NCI-H2227 (cell line): ENCODE measurements around the gene PHOSPHO2.

Experiments
- DNase-seq: peaks from one replicate; lab custom pipeline; 2025; ENCODE audit not compliant: unreplicated experiment; lab: John Stamatoyannopoulos, UW

Gene PHOSPHO2

GRCh38 chr2:169694113-169694893 is at the start of gene PHOSPHO2, which contains the start of gene CFAP210:
TSS of gene PHOSPHO2 (plus strand) at chr2:169694469. CDS start at chr2:169700972, 6,503 bp downstream.
TSS of gene CFAP210 (minus strand) at chr2:169694405. CDS start at chr2:169694327, 78 bp downstream.
- DNase-seq, result peak; percentile 99

GRCh38 chr2:169647496-169647895 is 46.8 kb upstream of the PHOSPHO2 start:
- DNase-seq, result no peak

GRCh38 chr2:169649278-169649677 is 45.0 kb upstream of the PHOSPHO2 start:
- DNase-seq, result no peak

GRCh38 chr2:169653636-169654035 is 40.6 kb upstream of the PHOSPHO2 start:
- DNase-seq, result no peak

- DNase-seq, result no peak
Observed at GRCh38 chr2:169656164-169656563, 38.1 kb upstream of the PHOSPHO2 start.

GRCh38 chr2:169658877-169659276 is 35.4 kb upstream of the PHOSPHO2 start:
- no peak for DNase-seq

GRCh38 chr2:169659320-169659719 is 34.9 kb upstream of the PHOSPHO2 start:
- DNase-seq, result no peak

GRCh38 chr2:169661265-169661664 is 33.0 kb upstream of the PHOSPHO2 start:
- DNase-seq, result no peak

GRCh38 chr2:169662744-169663143 is 31.5 kb upstream of the PHOSPHO2 start:
- no peak for DNase-seq

- DNase-seq, result no peak
Observed at GRCh38 chr2:169663247-169663646, 31.0 kb upstream of the PHOSPHO2 start.

GRCh38 chr2:169664600-169664977 is 29.7 kb upstream of the PHOSPHO2 start:
- no peak for DNase-seq

GRCh38 chr2:169664978-169665930 is 29.0 kb upstream of the PHOSPHO2 start:
- DNase-seq, result no peak

- no peak for DNase-seq
Observed at GRCh38 chr2:169667583-169667982, 26.7 kb upstream of the PHOSPHO2 start.

GRCh38 chr2:169670215-169670651 is 24.0 kb upstream of the PHOSPHO2 start:
- DNase-seq, result no peak

- DNase-seq, result no peak
Observed at GRCh38 chr2:169670937-169671336, 23.3 kb upstream of the PHOSPHO2 start.

GRCh38 chr2:169672406-169672805 is 21.9 kb upstream of the PHOSPHO2 start:
- no peak for DNase-seq

- DNase-seq, result no peak
Observed at GRCh38 chr2:169673106-169673505, 21.2 kb upstream of the PHOSPHO2 start.

GRCh38 chr2:169673921-169674320 is 20.3 kb upstream of the PHOSPHO2 start:
- no peak for DNase-seq

- no peak for DNase-seq
Observed at GRCh38 chr2:169676357-169676756, 17.9 kb upstream of the PHOSPHO2 start.

- no peak for DNase-seq
Observed at GRCh38 chr2:169676850-169677249, 17.4 kb upstream of the PHOSPHO2 start.

- no peak for DNase-seq
Observed at GRCh38 chr2:169683054-169683424, 11.2 kb upstream of the PHOSPHO2 start.
